ENCODE measurements around the gene NLRP9.
A peak's percentile ranks its signal among the peaks of the same experiment; 100 is the strongest.

Gene NLRP9

GRCh38 chr19:55703790-55704215, 34.4 kb downstream of the NLRP9 start:
- DNase-seq, result peak; percentile 47 to 51

- no peak for DNase-seq
These were observed 36.0 kb downstream of the NLRP9 start for GRCh38 chr19:55702131-55702627.

- DNase-seq, result no peak
These were observed 37.4 kb downstream of the NLRP9 start for GRCh38 chr19:55700813-55701212.

GRCh38 chr19:55699221-55699620, 39.0 kb downstream of the NLRP9 start:
- DNase-seq, result no peak

GRCh38 chr19:55698256-55698655, 39.9 kb downstream of the NLRP9 start:
- DNase-seq, result no peak

GRCh38 chr19:55697698-55698097, 40.5 kb downstream of the NLRP9 start:
- no peak for DNase-seq

- no peak for DNase-seq
These were observed 41.1 kb downstream of the NLRP9 start for GRCh38 chr19:55697069-55697440.

- no peak for DNase-seq
These were observed 41.7 kb downstream of the NLRP9 start for GRCh38 chr19:55696301-55697068.

- no peak for DNase-seq
These were observed 42.5 kb downstream of the NLRP9 start for GRCh38 chr19:55695511-55696290.

GRCh38 chr19:55694656-55695491, 43.3 kb downstream of the NLRP9 start:
- DNase-seq, result no peak

- no peak for DNase-seq
These were observed 44.0 kb downstream of the NLRP9 start for GRCh38 chr19:55694241-55694655.

GRCh38 chr19:55693336-55693974, 44.7 kb downstream of the NLRP9 start:
- no peak for DNase-seq

- DNase-seq, result no peak
These were observed 45.5 kb downstream of the NLRP9 start for GRCh38 chr19:55692681-55693081.

GRCh38 chr19:55691561-55692481, 46.4 kb downstream of the NLRP9 start:
- no peak for DNase-seq

GRCh38 chr19:55690769-55691545, 47.2 kb downstream of the NLRP9 start:
- DNase-seq, result no peak

GRCh38 chr19:55690109-55690768, 48.0 kb downstream of the NLRP9 start:
- no peak for DNase-seq

- no peak for DNase-seq
These were observed 48.6 kb downstream of the NLRP9 start for GRCh38 chr19:55689411-55690108.

GRCh38 chr19:55688422-55689218, 49.6 kb downstream of the NLRP9 start:
- DNase-seq, result no peak
